HG03342 (cell line): ENCODE measurements around the gene TBC1D10B.
"Not testable (repeated sequence)": the region's sequence is repeated elsewhere in the genome, so short reads cannot be mapped to it uniquely, and the experiment has no call there.

Experiments
- ATAC-seq: cut with Tn5 transposase; IDR thresholded peaks from one replicate; pipeline ENCODE4 v1.9.1; 2021; ENCODE audit warnings: mild to moderate bottlenecking, moderate library complexity; ENCODE audit not compliant: unreplicated experiment

TBC1D10B gene

GRCh38 chr16:30397776-30398660 lies 27.7 kb upstream of the TBC1D10B start:
- no peak for ATAC-seq

DNA sequence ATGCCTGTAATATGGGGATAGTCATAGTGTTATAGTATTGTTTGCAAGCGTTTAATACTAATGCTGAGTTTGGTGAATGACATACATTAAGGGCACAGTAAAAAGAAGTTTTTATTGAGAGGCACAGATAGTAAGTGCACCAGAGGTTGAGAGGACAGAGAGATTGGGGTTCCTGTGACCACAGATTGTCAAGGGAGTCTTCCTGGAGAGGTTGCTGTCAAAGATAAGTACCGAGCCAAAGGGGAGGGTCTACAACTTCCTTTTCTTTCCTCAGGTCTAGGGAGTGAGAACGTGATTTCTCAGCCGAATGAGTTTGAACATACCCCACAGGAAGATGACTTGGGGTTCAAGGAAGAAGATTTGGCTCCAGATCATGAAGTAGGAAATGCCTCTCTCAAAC lies 26.8 kb upstream of the TBC1D10B start:
- ATAC-seq, result no peak

DNA sequence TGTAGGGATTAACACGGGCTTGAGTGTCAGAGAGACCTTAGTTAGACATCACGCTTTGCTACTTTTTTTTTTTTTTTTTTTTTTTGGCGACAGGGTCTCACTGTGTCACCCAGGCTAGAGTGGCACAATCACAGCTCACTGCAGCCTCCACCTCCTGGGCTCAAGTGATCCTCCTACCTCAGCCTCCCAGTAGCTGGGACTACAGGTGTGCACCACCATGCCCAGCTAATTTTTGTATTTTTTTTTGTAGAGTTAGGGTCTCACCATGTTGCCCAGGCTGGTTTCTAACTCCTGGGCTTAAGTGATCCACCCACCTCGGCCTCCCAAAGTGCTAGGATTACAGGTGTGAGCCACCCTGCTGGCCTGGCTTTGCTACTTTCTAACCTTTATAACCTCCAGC lies 26.3 kb upstream of the TBC1D10B start:
- ATAC-seq, result not testable (repeated sequence)

DNA sequence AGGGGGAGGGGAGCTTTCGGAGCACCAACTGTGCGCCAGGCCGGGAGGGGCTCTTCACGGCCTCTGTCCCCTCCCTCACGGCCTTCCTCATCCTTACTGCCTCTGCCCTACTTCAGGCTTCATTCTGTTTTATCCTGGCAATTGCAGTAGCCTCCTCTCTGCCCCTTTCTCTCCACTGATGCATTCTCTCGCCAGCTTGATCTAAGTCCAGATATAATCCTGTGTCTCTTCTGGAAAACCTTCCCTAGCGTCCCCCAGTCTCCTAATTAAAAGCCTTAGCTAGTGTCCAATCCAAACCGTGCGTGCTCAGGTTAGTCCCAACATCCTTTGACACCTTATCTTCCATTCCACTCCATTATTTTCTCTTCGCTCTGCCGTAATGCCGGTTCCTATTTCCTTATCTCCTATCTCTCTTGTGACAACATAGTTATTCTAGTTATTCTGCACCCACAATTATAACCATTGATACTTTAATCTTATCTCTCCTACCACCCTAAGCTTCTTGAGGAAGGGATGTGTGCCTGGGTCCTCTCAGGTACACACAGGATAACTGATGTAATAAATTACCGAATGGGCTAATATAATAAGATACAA lies 25.8 kb upstream of the TBC1D10B start:
- peak; percentile 14 for ATAC-seq

GRCh38 chr16:30395155-30395991 lies 25.1 kb upstream of the TBC1D10B start, which contains the start of gene ZNF48:
ZNF48 (plus strand) TSS chr16:30395420; CDS start chr16:30395795, 375 bp downstream.
- ATAC-seq, result peak; percentile 45

- no peak for ATAC-seq
These were observed 24.4 kb upstream of the TBC1D10B start for GRCh38 chr16:30394592-30395154.

- no peak for ATAC-seq
These were observed 13.2 kb upstream of the TBC1D10B start for GRCh38 chr16:30383521-30383920.

DNA sequence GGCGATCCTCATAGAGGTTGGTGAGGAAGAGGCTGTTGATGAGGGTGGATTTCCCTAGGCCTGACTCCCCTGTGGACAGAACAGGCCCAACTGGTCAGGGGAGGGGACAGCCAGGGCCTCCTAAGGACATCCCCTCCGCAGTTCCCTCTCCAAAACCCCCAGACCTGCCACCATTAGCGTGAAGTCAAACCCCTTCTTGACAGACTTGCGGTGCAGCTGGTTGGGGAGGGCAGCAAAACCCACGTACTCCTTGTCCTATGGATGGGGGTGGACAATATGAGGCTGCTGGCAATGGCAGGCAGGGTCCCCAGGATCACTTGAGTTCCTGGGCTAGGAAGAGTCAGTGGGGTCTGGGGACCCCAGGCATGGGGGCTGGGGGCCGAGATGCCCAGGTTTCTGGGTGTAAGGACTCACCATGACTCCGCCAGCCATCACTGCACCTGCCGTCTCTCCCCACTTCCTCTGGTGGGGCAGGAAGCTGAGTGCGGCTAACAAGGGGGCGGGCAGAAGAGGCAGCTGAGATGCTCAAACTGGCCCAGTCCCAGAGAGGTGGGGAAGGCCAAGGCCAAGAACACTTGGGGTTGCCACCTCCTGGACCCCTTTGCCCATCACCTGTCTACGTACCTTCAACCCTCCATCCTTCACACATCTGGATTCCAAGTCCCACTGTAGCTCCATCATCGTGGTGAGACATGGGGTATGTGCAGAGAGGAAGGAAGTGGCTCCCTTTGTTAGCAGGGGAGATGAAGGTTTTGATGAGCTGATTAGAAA lies 12.0 kb upstream of the TBC1D10B start, which contains the start of gene SEPTIN1:
Gene SEPTIN1 (minus strand): TSS at position 451 of the 771 bp plus-strand sequence. CDS start 19 bp downstream, at position 432.
- no peak for ATAC-seq

DNA sequence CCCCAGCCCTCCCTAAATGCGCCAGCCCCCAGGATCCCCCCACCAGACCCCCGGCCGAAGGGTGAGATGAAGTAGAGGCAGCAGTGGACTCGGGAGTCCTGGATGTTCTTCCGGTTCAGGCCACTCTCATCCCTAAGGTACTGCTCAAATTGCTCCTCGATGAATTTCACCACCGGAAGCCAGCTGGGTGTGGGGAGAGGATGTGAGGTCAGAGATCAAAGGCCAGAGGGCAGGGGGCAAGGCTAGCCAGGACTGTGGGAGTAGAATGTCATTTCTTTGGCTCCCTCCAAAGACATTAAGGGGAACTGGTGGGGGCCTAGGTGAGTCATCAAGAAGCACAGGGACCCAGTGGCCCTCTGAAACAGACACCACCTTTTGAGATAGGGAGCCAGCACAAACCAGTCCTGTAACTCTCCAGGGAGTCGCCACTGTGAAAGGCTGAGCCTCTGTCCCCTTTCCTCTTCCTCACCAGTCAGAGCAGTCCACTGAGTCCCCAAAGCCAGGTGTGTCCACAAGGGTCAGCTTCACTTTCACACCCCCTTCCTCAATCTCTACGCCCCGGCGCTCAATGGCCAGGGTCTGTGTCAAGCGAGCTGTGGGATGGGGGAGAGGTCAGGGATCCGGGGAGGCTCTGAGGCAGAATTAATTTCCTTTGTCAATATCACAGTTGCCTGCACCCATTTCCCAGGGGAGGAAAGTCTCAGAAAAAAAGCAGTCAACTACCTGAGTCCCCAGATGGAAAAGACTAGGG lies 11.2 kb upstream of the TBC1D10B start:
- no peak for ATAC-seq

- no peak for ATAC-seq
These were observed 10.5 kb upstream of the TBC1D10B start for GRCh38 chr16:30380803-30381208.

DNA sequence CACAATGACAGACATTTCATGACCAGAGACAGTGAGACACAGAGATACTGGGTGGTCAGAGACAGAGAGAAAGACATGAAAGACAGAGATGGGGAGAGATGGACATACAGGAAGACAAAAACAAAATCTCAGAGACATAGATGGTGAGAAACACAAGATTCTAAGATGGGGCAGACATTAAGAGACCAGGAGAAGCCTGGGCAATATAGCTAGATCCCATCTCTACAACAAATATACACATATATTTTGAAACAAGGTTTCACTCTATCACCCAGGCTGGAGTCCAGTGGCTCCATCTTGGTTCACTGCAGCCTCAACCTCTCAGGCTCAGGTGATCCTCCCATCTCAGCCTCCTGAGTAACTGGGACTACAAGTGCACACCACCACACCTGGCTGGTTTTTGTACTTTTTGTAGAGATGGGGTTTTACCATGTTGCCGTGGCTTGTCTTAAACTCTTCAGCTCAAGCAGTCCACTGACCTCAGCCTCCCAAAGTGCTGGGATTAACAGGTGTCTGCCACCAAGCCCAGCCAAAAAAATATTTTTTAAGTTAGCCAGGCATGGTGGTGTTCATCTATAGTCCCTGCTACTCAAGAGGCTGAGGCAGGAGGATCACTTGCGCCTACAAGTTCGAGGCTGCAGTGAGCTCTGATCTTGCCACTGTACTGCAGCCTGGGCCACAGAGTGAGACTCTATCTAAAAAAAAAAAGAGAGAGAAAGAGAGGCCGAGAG lies 9.9 kb upstream of the TBC1D10B start:
- no peak for ATAC-seq

DNA sequence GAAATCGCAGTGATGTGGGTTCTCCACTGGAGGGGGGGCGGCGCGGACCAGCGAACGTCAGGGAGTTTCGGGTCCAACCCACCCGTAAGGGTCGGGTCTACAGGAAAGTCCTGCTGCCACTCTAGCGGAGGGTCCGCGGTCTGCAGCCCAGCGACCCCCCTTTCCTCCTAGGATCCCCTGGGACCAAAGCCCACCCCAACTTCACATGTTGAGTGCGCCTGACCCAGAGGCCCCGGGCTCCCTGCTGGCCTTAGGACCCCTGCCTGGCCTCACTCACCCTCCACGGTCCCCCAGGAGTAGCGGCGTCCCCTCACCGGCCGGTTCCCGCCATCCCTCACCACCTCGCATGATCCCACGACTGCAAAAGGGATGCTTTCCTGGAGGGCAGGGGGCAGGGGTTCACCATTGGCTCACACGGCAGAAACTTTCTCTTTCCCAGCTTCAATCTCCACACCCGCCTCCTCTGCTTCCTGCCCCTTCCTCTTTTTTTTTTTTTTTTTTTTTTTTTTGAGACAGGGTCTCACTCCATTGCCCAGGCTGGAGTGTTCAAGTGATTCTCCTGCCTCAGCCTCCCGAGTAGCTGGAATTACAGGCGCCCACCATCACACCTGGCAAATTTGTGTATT lies 9.0 kb upstream of the TBC1D10B start:
- peak; percentile 2 for ATAC-seq

DNA sequence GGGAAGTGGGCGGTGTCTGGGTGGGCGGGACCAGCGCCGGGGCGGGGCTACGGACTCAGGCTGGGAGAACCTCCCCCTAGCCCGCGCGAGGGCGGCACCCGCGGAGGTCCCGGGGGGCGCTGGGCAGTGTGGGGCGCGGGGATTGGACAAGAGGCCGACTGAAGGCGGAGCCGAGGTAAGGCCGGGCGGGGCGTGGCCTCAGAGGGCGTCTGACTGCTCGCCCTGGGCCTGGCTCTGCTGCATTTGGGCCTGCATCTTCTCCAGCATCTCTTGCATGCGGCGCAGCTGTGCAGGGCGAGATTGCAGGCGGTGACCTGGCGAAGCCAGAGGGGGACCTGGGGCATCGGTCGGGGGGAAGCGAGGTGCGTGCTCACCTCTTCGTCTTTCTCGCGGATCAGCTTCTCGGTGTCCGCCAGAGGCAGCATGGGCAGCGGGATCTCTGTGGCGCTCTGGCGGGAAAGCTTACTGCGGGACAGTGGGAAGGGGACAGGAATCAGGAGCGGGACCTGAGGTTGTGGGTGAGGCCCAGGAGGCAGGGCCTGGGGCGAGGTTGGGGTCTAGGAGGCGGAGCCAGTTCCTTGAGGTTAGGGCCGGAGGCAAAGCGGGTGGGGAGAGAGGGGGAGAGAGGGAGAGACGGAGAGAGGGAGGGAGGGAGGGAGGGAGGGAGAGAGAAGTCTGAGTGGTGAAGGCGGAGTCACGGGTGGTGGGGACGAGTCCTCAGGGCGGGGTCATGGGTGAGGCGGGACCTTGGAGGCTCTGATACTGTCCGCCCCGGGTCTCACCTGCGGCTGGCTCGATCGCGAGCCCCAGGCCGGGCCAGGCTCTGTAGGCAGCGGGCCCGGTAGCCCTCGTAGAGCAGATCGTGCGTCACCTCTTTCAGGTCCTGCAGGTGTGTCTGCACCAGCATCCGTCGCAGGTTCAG lies 8.2 kb upstream of the TBC1D10B start:
- peak; percentile 85 for ATAC-seq

- ATAC-seq, result peak; percentile 27
These were observed 7.5 kb upstream of the TBC1D10B start for GRCh38 chr16:30377812-30378235.

GRCh38 chr16:30377050-30377811 lies 6.9 kb upstream of the TBC1D10B start:
- no peak for ATAC-seq

DNA sequence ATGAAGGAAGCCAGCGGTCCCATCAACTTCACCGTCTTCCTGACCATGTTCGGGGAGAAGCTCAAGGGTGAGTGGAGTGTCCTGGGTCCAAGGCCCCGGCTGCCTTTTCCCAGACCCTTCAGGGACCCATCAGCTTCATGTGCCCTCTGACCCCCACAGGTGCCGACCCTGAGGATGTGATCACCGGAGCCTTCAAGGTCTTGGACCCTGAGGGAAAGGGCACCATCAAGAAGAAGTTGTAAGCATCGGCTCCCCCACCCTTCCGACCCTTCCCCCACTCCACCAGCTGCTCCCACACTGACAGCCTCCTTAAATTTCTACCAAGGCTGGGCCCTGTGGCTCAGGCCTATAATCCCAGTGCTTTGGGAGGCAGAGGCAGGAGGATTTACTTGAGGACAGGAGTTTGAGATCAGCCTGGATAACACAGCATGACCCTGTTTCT lies 6.2 kb upstream of the TBC1D10B start:
- no peak for ATAC-seq
